Natural killer cell (primary cell): Measurements from ENCODE around the gene TMEM132D. TPM values are rescaled to one million over a fixed set of nuclear protein-coding genes. Genes with fewer than 3 reads are reported as not detected.

ENCODE experiments used
- ATAC-seq, 3 donors: fragments of 150-1000 bp in 2 of 3; fragments of 200-7000 bp in 1 of 3; cut with Tn5 transposase; 1 replicate in 1 of 3; 2 replicates in 2 of 3; pipeline ENCODE4 v1.10.0; 2021; ENCODE audit warnings: mild to moderate bottlenecking in 2 of 3, moderate library complexity in 2 of 3
- DNase-seq, 2 donors: peaks; one replicate each; pipeline versions ENCODE4 v3.0.0 to v3.0.0-alpha.2; 2013 to 2021; ENCODE audit warnings: mixed read lengths in 1 of 2
- H3K27ac ChIP-seq: one replicate; pipeline ENCODE4 v1.5.1; 2013; ENCODE audit warnings: mild to moderate bottlenecking, low read length
- H3K27me3 ChIP-seq: one replicate; pipeline ENCODE4 v1.6.1; 2013; ENCODE audit warnings: low read length; ENCODE audit not compliant: control insufficient read depth, insufficient read depth
- H3K36me3 ChIP-seq: one replicate; pipeline ENCODE4 v1.6.1; 2013; ENCODE audit warnings: low read length; ENCODE audit not compliant: control insufficient read depth, insufficient read depth
- H3K4me1 ChIP-seq: one replicate; pipeline ENCODE4 v1.6.1; 2013; ENCODE audit warnings: low read length; ENCODE audit not compliant: control insufficient read depth, insufficient read depth
- H3K4me3 ChIP-seq: one replicate; pipeline ENCODE4 v1.5.1; 2013; ENCODE audit warnings: low read length
- H3K9me3 ChIP-seq: one replicate; pipeline ENCODE4 v1.6.1; 2013; ENCODE audit warnings: low read length; ENCODE audit not compliant: control insufficient read depth, insufficient read depth
- H3K27ac Mint-ChIP-seq, 2 donors: one replicate each; pipeline ENCODE4 v1.8.0; 2022; ENCODE audit warnings: mild to moderate bottlenecking in 2 of 2, mixed read lengths in 2 of 2, moderate library complexity in 1 of 2
- H3K27me3 Mint-ChIP-seq, 2 donors: one replicate each; pipeline ENCODE4 v1.8.0; 2022; ENCODE audit warnings: low read depth in 2 of 2, mixed read lengths in 2 of 2
- H3K36me3 Mint-ChIP-seq: one replicate; pipeline ENCODE4 v1.8.0; 2022; ENCODE audit warnings: mixed read lengths
- H3K4me1 Mint-ChIP-seq, 2 donors: one replicate each; pipeline ENCODE4 v1.8.0; 2022; ENCODE audit warnings: mixed read lengths in 2 of 2
- H3K4me3 Mint-ChIP-seq: one replicate; pipeline ENCODE4 v1.8.0; 2022; ENCODE audit warnings: mild to moderate bottlenecking, moderate library complexity, mixed read lengths
- H3K9me3 Mint-ChIP-seq, 2 donors: one replicate each; pipeline ENCODE4 v1.8.0; 2022; ENCODE audit warnings: mixed read lengths in 2 of 2
- CTCF ChIP-seq: fragments of 200-600 bp; IDR thresholded peaks from one replicate; pipeline ENCODE4 v1.8.0; 2022; ENCODE audit warnings: antibody characterized with exemption
- WGBS: methylation state at CpG from one replicate; pipeline ENCODE4 v1.1.7; 2013; ENCODE audit warnings: missing lambda C conversion rate; ENCODE audit not compliant: insufficient coverage; 5-methylcytosine and 5-hydroxymethylcytosine counted together
- intact Hi-C: fragments of 100-400 bp; cut with micrococcal nuclease; formaldehyde crosslinking; loops from one replicate; pipeline ENCODE4 v1.14.2; 2022
- total RNA-seq, 4 donors: library from RNA; stranded (reverse); fragments of 120-200 nt in 1 of 4; gene quantifications; one replicate each; pipeline versions ENCODE4 v1.2.3 to v1.2.4, GENCODE V29; 2013 to 2022

Gene TMEM132D
- total RNA-seq, 3 donors from 2014 or later (not counting 1 experiment from before 2014, with no cell fraction given) = not detected

GRCh38 chr12:129893691-129894090 lies 10.1 kb downstream of the TMEM132D start:
- 89% methylated on average over 4 of the region's 4 CpGs for WGBS
- Mint-ChIP-seq H3K9me3 (no peaks in the 10 kb centered on the region), H3K4me3 (no peak overlapping the region), H3K27ac (no peak overlapping the region), H3K27me3 (peaks cover 0 to 5% of the 10 kb centered on the region in 2 donors), H3K36me3 (no peaks in the 10 kb centered on the region), H3K4me1 (no peaks in the 10 kb centered on the region)
- intact Hi-C loops = no loop called here
- H3K27me3 ChIP-seq = no peaks in the 10 kb centered on the region
- H3K4me1 ChIP-seq = no peaks in the 10 kb centered on the region
- H3K36me3 ChIP-seq = no peaks in the 10 kb centered on the region
- TF ChIP-seq CTCF = no peak
- DNase-seq (no peak), ATAC-seq (no peak)
- H3K27ac ChIP-seq = no peak overlapping the region
- H3K4me3 ChIP-seq = no peak overlapping the region
- H3K9me3 ChIP-seq = no peaks in the 10 kb centered on the region

- ATAC-seq = no peak
- no peak for TF ChIP-seq CTCF
- WGBS = 36% methylated on average over 4 of the region's 4 CpGs
- Mint-ChIP-seq H3K9me3 (no peaks in the 10 kb centered on the region), H3K4me3 (no peak overlapping the region), H3K36me3 (no peaks in the 10 kb centered on the region), H3K4me1 (no peaks in the 10 kb centered on the region), H3K27me3 (no peaks in the 10 kb centered on the region), H3K27ac (no peak overlapping the region)
- no peak overlapping the region for H3K27ac ChIP-seq
- H3K36me3 ChIP-seq = no peaks in the 10 kb centered on the region
- intact Hi-C loops = no loop called here
- no peak for DNase-seq
- H3K4me1 ChIP-seq = no peaks in the 10 kb centered on the region
- H3K27me3 ChIP-seq = no peaks in the 10 kb centered on the region
- H3K4me3 ChIP-seq = no peak overlapping the region
- H3K9me3 ChIP-seq = no peaks in the 10 kb centered on the region
Observed at GRCh38 chr12:129887101-129887500, 16.7 kb downstream of the TMEM132D start.

- no peak overlapping the region for H3K4me3 Mint-ChIP-seq
- Histone ChIP-seq H3K9me3 (no peaks in the 10 kb centered on the region), H3K4me1 (no peaks in the 10 kb centered on the region), H3K27ac (no peak overlapping the region), H3K4me3 (no peak overlapping the region), H3K36me3 (no peaks in the 10 kb centered on the region), H3K27me3 (no peaks in the 10 kb centered on the region)
- intact Hi-C loops = no loop called here
- no peak for ATAC-seq
- H3K27me3 Mint-ChIP-seq = no peaks in the 10 kb centered on the region
- H3K27ac Mint-ChIP-seq = no peak overlapping the region
- DNase-seq = no peak
- 63% methylated on average over 5 of the region's 5 CpGs for WGBS
- H3K9me3 Mint-ChIP-seq = no peaks in the 10 kb centered on the region
- H3K36me3 Mint-ChIP-seq = no peaks in the 10 kb centered on the region
- no peaks in the 10 kb centered on the region for H3K4me1 Mint-ChIP-seq
- no peak for TF ChIP-seq CTCF
Observed at GRCh38 chr12:129886541-129886940, 17.3 kb downstream of the TMEM132D start.

GRCh38 chr12:129885287-129885686 lies 18.5 kb downstream of the TMEM132D start:
- no peaks in the 10 kb centered on the region for H3K27me3 ChIP-seq
- no peaks in the 10 kb centered on the region for H3K36me3 Mint-ChIP-seq

More at GRCh38 chr12:129885287-129885686, 18.5 kb downstream of the TMEM132D start:
- TF ChIP-seq CTCF = no peak
- 33% methylated on average over 2 of the region's 3 CpGs for WGBS
- Histone ChIP-seq H3K27ac (no peak overlapping the region), H3K36me3 (no peaks in the 10 kb centered on the region), H3K9me3 (no peaks in the 10 kb centered on the region), H3K4me1 (no peaks in the 10 kb centered on the region), H3K4me3 (no peak overlapping the region)
- Mint-ChIP-seq H3K27ac (no peak overlapping the region), H3K27me3 (peaks cover 0 to 5% of the 10 kb centered on the region in 2 donors), H3K4me1 (no peaks in the 10 kb centered on the region), H3K4me3 (no peak overlapping the region), H3K9me3 (no peaks in the 10 kb centered on the region)
- DNase-seq (no peak), ATAC-seq (no peak)
- intact Hi-C loops = no loop called here
